HEK293T (cell line): ENCODE measurements around the gene KCNQ1.

Experiments
- FOXK2 ChIP-seq: fragments of 450-650 bp; IDR thresholded peaks from 2 replicates; pipeline ENCODE4 v1.6.1; 2016; ENCODE audit warnings: mild to moderate bottlenecking
- FOXM1 ChIP-seq: fragments of 450-650 bp; IDR thresholded peaks from 2 replicates; pipeline ENCODE4 v1.6.1; 2017; ENCODE audit warnings: mild to moderate bottlenecking, borderline replicate concordance
- TARDBP ChIP-seq: fragments of 450-650 bp; IDR thresholded peaks from 2 replicates; pipeline ENCODE4 v1.6.1; 2016

- no peak for TF ChIP-seq FOXK2
- no peak for TF ChIP-seq FOXM1
- no peak for TF ChIP-seq TARDBP
Observed at GRCh38 chr11:2667940-2668339, 223.1 kb downstream of the KCNQ1 start.
